Motor neuron (in vitro differentiated cells): ENCODE results near the gene ADAMTS4. TPM values are rescaled to one million over a fixed set of nuclear protein-coding genes. Genes with fewer than 3 reads are reported as not detected.

ENCODE experiments used
- ATAC-seq, 8 experiments: fragments of 200-7000 bp; cut with Tn5 transposase; replicated peaks in 6 of 8; 2 replicates each; pipeline ENCODE4 v1.8.0; 2021; ENCODE audit warnings: mild to moderate bottlenecking in 8 of 8, moderate library complexity in 8 of 8
- H3K27ac ChIP-seq, 2 donors: fragments of 250-450 bp; sonication (Bioruptor Pico); 2 replicates each; pipeline ENCODE4 v1.9.0; 2021; ENCODE audit warnings: antibody characterized with exemption in 2 of 2, mild to moderate bottlenecking in 2 of 2, moderate library complexity in 1 of 2
- H3K4me1 ChIP-seq, 2 donors: fragments of 250-450 bp; sonication (Bioruptor Pico); replicated peaks in 1 of 2; 2 replicates each; pipeline ENCODE4 v1.6.1; 2021; ENCODE audit warnings: antibody characterized with exemption in 2 of 2, mild to moderate bottlenecking in 2 of 2, moderate library complexity in 1 of 2
- H3K4me3 ChIP-seq, 5 donors: fragments of 250-450 bp; sonication (Bioruptor Pico); 2 replicates each; pipeline ENCODE4 v1.9.0; 2021; ENCODE audit warnings: antibody characterized with exemption in 5 of 5, mild to moderate bottlenecking in 5 of 5, moderate library complexity in 4 of 5
- WGBS, 10 experiments: fragments of 450-650 bp; shearing (Covaris generic); methylation state at CpG; one replicate each; pipeline ENCODE4 v1.0.0; 2022; 5-methylcytosine and 5-hydroxymethylcytosine counted together
- in situ Hi-C, 9 experiments: fragments of 400-800 bp; cut with MboI; loops; one replicate each; pipeline ENCODE4 v1.15.0; 2021; ENCODE audit warnings: low sequenced_read_pairs in 9 of 9, low pct_unique_long_range_greater_than_20kb in 2 of 9; ENCODE audit not compliant: unreplicated experiment in 9 of 9
- total RNA-seq, 8 experiments: library from RNA; unstranded; fragments of 300-600 nt; gene quantifications; 2 replicates each; pipeline versions ENCODE4 v1.2.3 to v1.2.4, GENCODE V29; 2022

The ADAMTS4 gene
- total RNA-seq, 8 experiments from 2014 or later: 0.33 to 18.5 (median 2.3) TPM

GRCh38 chr1:161217831-161218230 is 19.0 kb upstream of the ADAMTS4 start:
- no peak overlapping the region for H3K4me3 ChIP-seq
- no peak overlapping the region for H3K27ac ChIP-seq
- H3K4me1 ChIP-seq: no peaks in the 10 kb centered on the region
- WGBS, 10 experiments: 61 to 90% (median 79%) methylated on average over 1 to 4 of the region's 6 CpGs; no CpG with 5 or more reads in 6 of the 10 experiments
- in situ Hi-C loops: loop anchor here in 6 of 9 experiments (5.0 to 25.0 kb wide), 3 partner anchors 164 to 519 kb away; partner anchors contain the start of gene DUSP12 (in 2 of the 6)
- ATAC-seq: no peak

GRCh38 chr1:161216945-161217712 is 18.3 kb upstream of the ADAMTS4 start:
- Histone ChIP-seq H3K27ac (no peak overlapping the region), H3K4me1 (no peaks in the 10 kb centered on the region), H3K4me3 (no peak overlapping the region)
- WGBS, 10 experiments: 0 to 100% (median 59%) methylated on average over 1 to 7 of the region's 7 CpGs
- ATAC-seq: peak in 5 of 8 experiments; percentile 17 to 59 (median 39)
- in situ Hi-C loops: loop anchor here in 6 of 9 experiments (5.0 to 25.0 kb wide), 3 partner anchors 165 to 520 kb away; partner anchors contain the start of gene DUSP12 (in 2 of the 6)

GRCh38 chr1:161215076-161215475 is 16.2 kb upstream of the ADAMTS4 start, which contains the start of gene FCER1G:
Gene FCER1G (plus strand): TSS chr1:161215295. CDS start chr1:161215322, 27 bp downstream.
- Histone ChIP-seq H3K27ac (no peak within 1 kb of the TSS), H3K4me1 (no peaks in the 10 kb centered on the region), H3K4me3 (no peak within 1 kb of the TSS)
- no peak for ATAC-seq
- in situ Hi-C loops: loop anchor here in 6 of 9 experiments (5.0 to 25.0 kb wide), 3 partner anchors 167 to 522 kb away; partner anchors contain the start of gene DUSP12 (in 2 of the 6)
- WGBS, 10 experiments: 80 to 100% (median 92%) methylated on average over 1 to 6 of the region's 10 CpGs; no CpG with 5 or more reads in 3 of the 10 experiments

DNA sequence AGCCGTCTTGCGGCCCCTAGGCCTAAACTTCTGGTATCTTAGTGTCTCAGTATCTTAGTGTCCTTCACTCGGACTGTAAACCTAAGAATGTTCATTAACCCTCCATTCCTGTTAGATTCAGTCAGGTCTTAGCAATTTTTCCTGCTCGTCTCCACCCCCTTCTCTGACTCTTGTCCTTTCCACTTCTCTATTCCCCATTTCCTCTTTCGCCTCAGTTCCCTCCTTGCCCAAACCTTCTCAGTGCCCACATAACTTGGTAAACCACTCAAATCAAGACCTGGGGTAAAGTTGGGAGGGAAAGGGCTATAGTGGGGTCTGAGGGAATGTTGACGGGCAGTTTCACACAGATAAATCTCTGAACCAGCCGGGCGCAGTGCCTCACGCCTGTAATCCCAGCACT is 15.5 kb upstream of the ADAMTS4 start:
- in situ Hi-C loops: loop anchor here in 5 of 9 experiments (25.0 kb wide), 2 partner anchors 173 to 523 kb away; partner anchors contain the start of gene DUSP12 (in 2 of the 5)
- no peak for ATAC-seq
- H3K4me1 ChIP-seq: no peaks in the 10 kb centered on the region
- H3K4me3 ChIP-seq: no peak overlapping the region
- no peak overlapping the region for H3K27ac ChIP-seq
- 87 to 100% (median 98%) methylated on average over 1 to 9 of the region's 9 CpGs; no CpG with 5 or more reads in 1 of the 10 experiments for WGBS, 10 experiments

- H3K4me3 ChIP-seq: no peak overlapping the region
- WGBS, 10 experiments: 3 to 100% (median 45%) methylated on average over 1 to 11 of the region's 11 CpGs
- in situ Hi-C loops: loop anchor here in 6 of 9 experiments (10.0 to 25.0 kb wide), 3 partner anchors 175 to 527 kb away; partner anchors contain the start of gene DUSP12 (in 2 of the 6)
- no peaks in the 10 kb centered on the region for H3K4me1 ChIP-seq
- ATAC-seq: peak; percentile 74 to 98 (median 84)
- no peak overlapping the region for H3K27ac ChIP-seq
Observed at GRCh38 chr1:161209790-161210409, 11.0 kb upstream of the ADAMTS4 start.

DNA sequence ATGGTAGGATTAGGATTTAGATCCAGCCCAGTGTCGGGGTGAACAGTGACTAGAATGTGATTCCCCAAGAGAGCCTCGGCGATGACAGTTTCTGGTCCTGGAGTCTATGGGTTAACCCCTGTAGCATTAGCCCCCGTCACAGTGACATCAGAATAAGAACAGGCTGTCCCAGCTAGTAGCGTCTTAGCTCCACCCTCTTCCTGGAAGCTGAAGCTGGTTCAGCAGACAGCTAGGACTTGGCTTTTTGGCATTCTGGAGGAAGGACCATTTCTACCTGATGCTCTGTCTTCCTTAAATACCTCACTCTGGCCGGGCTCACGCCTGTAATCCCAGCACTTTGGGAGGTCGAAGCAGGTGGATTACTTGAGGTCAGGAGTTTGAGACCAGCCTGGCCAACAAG is 8.3 kb upstream of the ADAMTS4 start:
- in situ Hi-C loops: loop anchor here in 6 of 9 experiments (10.0 to 25.0 kb wide), 3 partner anchors 178 to 530 kb away; partner anchors contain the start of gene DUSP12 (in 2 of the 6)
- ATAC-seq: peak in 2 of 8 experiments; percentile 12 to 44

GRCh38 chr1:161206411-161207140 is 7.7 kb upstream of the ADAMTS4 start:
- H3K27ac ChIP-seq: no peak overlapping the region
- no peak for ATAC-seq
- 0 to 100% (median 91%) methylated on average over 1 to 11 of the region's 12 CpGs; no CpG with 5 or more reads in 1 of the 10 experiments for WGBS, 10 experiments
- peaks cover 8 to 9% of the 10 kb centered on the region in 2 donors for H3K4me1 ChIP-seq
- H3K4me3 ChIP-seq: no peak overlapping the region
- in situ Hi-C loops: loop anchor here in 6 of 9 experiments (10.0 to 25.0 kb wide), 3 partner anchors 178 to 531 kb away; partner anchors contain the start of gene DUSP12 (in 2 of the 6)

More for the DNA sequence above, 8.3 kb upstream of the ADAMTS4 start:
- Histone ChIP-seq H3K4me1 (peaks cover 6% of the 10 kb centered on the region in 2 donors), H3K4me3 (no peak overlapping the region), H3K27ac (no peak overlapping the region)
- 72 to 100% (median 91%) methylated on average over 1 to 8 of the region's 8 CpGs; no CpG with 5 or more reads in 2 of the 10 experiments for WGBS, 10 experiments

- in situ Hi-C loops: loop anchor here in 6 of 9 experiments (10.0 to 25.0 kb wide), 3 partner anchors 183 to 535 kb away; partner anchors contain the start of gene DUSP12 (in 2 of the 6)
- H3K27ac ChIP-seq: peak within 1 kb of the TSS; percentile 92 to 96
- peak within 1 kb of the TSS; percentile 72 to 94 (median 79) for H3K4me3 ChIP-seq
- 0 to 7% (median 2%) methylated on average over 2 to 40 of the region's 53 CpGs; no CpG with 5 or more reads in 1 of the 10 experiments for WGBS, 10 experiments
- ATAC-seq: peak; percentile 36 to 96 (median 92)
- peaks cover 26 to 33% of the 10 kb centered on the region in 2 donors for H3K4me1 ChIP-seq
Observed at GRCh38 chr1:161201836-161202712, 3.2 kb upstream of the ADAMTS4 start, which contains the start of gene NDUFS2. Gene NDUFS2 (plus strand): TSS chr1:161202367. CDS start chr1:161202386, 19 bp downstream.

DNA sequence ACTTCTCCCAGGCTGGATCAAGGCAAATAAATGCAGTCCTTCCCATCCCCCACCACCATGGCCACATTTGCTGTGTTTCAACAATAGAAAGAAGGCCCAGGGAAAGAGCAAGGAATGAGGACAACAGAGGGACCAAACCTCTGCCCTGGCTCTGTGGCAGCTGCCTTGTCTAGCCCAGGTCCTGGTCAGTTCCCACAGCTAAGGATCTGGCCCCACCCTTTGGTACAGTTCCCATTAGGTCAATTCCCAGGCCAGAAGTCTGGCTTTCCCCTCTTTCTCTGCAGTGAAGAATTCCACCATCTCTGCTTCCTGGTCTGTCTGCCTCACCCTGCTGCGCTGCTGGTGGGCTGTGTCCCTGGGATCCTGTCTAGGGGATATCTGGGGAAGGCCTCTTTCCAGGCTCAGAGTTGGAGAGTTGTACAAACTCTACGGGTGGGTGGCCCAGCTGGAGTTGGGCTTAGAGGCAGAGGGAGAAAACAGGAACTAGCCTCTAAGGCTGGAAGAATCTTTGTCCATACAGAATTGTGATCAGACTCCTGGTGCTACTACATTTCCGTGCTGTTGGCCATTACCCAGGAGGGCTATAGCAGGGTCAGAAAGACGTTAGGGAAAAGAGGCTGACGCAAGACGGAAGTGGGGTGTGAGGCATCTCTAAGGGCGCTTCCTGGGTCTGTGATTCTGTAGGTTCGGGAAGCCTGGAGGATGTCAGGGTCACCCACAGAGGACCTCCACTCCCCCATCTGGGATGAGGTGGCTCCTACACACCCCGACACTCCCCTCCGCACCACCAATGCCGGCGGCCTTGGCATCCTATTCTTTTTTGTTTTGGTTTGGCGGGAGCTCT is 2.4 kb upstream of the ADAMTS4 start:
- peak in 6 of 8 experiments; percentile 3 to 29 (median 12) for ATAC-seq
- Histone ChIP-seq H3K27ac (peak overlapping the region; percentile 92 to 96), H3K4me3 (peak overlapping the region; percentile 72 to 94 (median 79)), H3K4me1 (peaks cover 26 to 35% of the 10 kb centered on the region in 2 donors)
- in situ Hi-C loops: loop anchor here in 6 of 9 experiments (10.0 to 25.0 kb wide), 3 partner anchors 184 to 536 kb away; partner anchors contain the start of gene DUSP12 (in 2 of the 6)
- whole genome bisulfite sequencing, 10 experiments: 0 to 100% (median 72%) methylated on average over 1 to 13 of the region's 13 CpGs; no CpG with 5 or more reads in 3 of the 10 experiments

DNA sequence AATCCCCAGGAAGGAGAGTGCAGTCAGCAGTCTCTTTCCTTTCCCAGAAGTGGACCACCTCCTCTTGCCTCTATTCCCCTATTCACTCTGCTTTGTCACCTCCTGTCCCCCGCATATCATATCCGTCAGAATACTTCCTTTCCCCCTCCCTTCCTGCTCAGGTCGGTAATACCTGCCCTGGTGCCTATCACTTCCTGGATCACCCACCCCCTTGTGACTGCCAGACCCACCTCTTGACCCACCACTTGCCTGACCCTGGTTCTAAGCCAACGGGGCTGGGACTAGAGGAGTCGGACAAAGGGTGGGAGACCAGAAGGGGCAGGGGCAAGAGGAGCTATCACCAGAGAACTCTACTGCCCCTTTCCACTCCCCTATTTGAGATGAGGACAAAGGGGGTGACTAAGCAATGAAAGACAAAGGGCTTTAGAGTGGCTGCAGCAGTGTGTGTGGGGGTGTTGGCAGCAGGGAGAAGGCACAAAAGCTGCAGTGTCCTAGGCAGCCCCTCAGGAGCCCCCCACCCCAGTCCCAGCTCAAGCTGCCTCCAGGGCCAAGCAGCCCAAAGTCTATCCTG is 1.7 kb upstream of the ADAMTS4 start:
- 7 to 75% (median 56%) methylated on average over 2 to 4 of the region's 5 CpGs; no CpG with 5 or more reads in 6 of the 10 experiments for WGBS, 10 experiments
- in situ Hi-C loops: loop anchor here in 6 of 9 experiments (10.0 to 25.0 kb wide), 3 partner anchors 184 to 537 kb away; partner anchors contain the start of gene DUSP12 (in 2 of the 6)
- Histone ChIP-seq H3K4me3 (no peak overlapping the region), H3K4me1 (peaks cover 26 to 35% of the 10 kb centered on the region in 2 donors), H3K27ac (peak overlapping the region; percentile 92 to 96)
- peak in 4 of 8 experiments; percentile 2 to 22 (median 11) for ATAC-seq
